Endothelial cell of umbilical vein (primary cell): ENCODE data around the gene FMN1. TPM values are rescaled to one million over a fixed set of nuclear protein-coding genes. Genes with fewer than 3 reads are reported as not detected.

Experiments
- BruUV-seq: library from RNA; stranded (reverse); fragments of 400-500 nt; replicated peaks from 2 replicates; lab custom pipeline; 2021; lab: Mats Ljungman, UMichigan
- CTCF ChIA-PET: fragments of 300-600, 350-600 bp; sonication (Branson Sonifier 250); formaldehyde crosslinking; loops from one replicate; lab custom pipeline; 2021; ENCODE audit warnings: antibody characterized with exemption, inconsistent platforms; lab: Charles Lee
- POLR2A ChIA-PET: fragments of 300-600, 350-600 bp; sonication (Branson Sonifier 250); formaldehyde crosslinking; loops from one replicate; lab custom pipeline; 2021; ENCODE audit warnings: antibody characterized with exemption, inconsistent platforms; lab: Charles Lee
- DNase-seq: peaks from one replicate; pipeline ENCODE4 v3.0.0-alpha.2; 2011; ENCODE audit warnings: low read depth, low spot score
- FAIRE-seq: peaks from 2 replicates; lab custom pipeline; 2011; peaks lifted over from hg19 to GRCh38; lab: Jason Lieb, UNC
- H2AFZ ChIP-seq: 2 replicates; pipeline ENCODE4 v1.6.0; 2012; ENCODE audit warnings: low read depth, low read length, control low read depth, inconsistent platforms
- H3K27ac ChIP-seq: 2 replicates; pipeline ENCODE4 v1.5.1; 2011; ENCODE audit warnings: low read depth, mild to moderate bottlenecking, control low read depth, low read length, moderate library complexity; ENCODE audit not compliant: insufficient read depth
- H3K27me3 ChIP-seq, 2 experiments: 2 replicates each; pipeline versions ENCODE4 v1.6.0 to v1.6.1; 2011; ENCODE audit warnings: low read length in 2 of 2, mixed read lengths in 1 of 2; ENCODE audit not compliant: control insufficient read depth in 2 of 2, insufficient read depth in 2 of 2
- H3K36me3 ChIP-seq, 2 experiments: 2 replicates in 1 of 2; 3 replicates in 1 of 2; pipeline ENCODE4 v1.5.1; 2011; ENCODE audit warnings: low read length in 2 of 2, mild to moderate bottlenecking in 1 of 2, moderate library complexity in 1 of 2; ENCODE audit not compliant: control insufficient read depth in 2 of 2, insufficient read depth in 2 of 2; ENCODE audit errors: extremely low read depth in 1 of 2
- H3K4me1 ChIP-seq: 3 replicates; pipeline ENCODE4 v1.5.1; 2011; ENCODE audit warnings: mild to moderate bottlenecking, low read length; ENCODE audit not compliant: control insufficient read depth, insufficient read depth; ENCODE audit errors: extremely low read depth
- H3K4me2 ChIP-seq: 2 replicates; pipeline ENCODE4 v1.6.1; 2011; ENCODE audit warnings: low read length, control low read depth, mixed read lengths; ENCODE audit not compliant: insufficient read depth
- H3K4me3 ChIP-seq, 3 experiments: fragments of 200-600 bp in 1 of 3; sonication (generic), shearing (Covaris generic) in 1 of 3; replicated peaks in 1 of 3; 2 replicates each; pipeline ENCODE4 v1.5.1; 2011 to 2016; ENCODE audit warnings: control low read depth in 3 of 3, low read length in 3 of 3, mild to moderate bottlenecking in 2 of 3, inconsistent platforms in 1 of 3, low read depth in 1 of 3, moderate library complexity in 1 of 3; ENCODE audit not compliant: insufficient read depth in 1 of 3
- H3K79me2 ChIP-seq: 2 replicates; pipeline ENCODE4 v1.6.0; 2012; ENCODE audit warnings: low read length, inconsistent platforms; ENCODE audit not compliant: control insufficient read depth, insufficient read depth
- H3K9ac ChIP-seq: replicated peaks from 2 replicates; pipeline ENCODE3; 2011; ENCODE audit warnings: low read length, control low read depth; ENCODE audit not compliant: insufficient read depth; ENCODE audit errors: extremely low read depth
- H3K9me1 ChIP-seq: replicated peaks from 3 replicates; pipeline ENCODE4 v1.6.0; 2011; ENCODE audit warnings: mild to moderate bottlenecking, low read length; ENCODE audit not compliant: control insufficient read depth, insufficient read depth; ENCODE audit errors: extremely low read depth
- H3K9me3 ChIP-seq: replicated peaks from 2 replicates; pipeline ENCODE4 v1.5.1; 2012; ENCODE audit warnings: low read length, inconsistent platforms; ENCODE audit not compliant: control insufficient read depth, insufficient read depth
- H4K20me1 ChIP-seq: replicated peaks from 2 replicates; pipeline ENCODE3; 2011; ENCODE audit warnings: mild to moderate bottlenecking, low read length; ENCODE audit not compliant: control insufficient read depth, insufficient read depth; ENCODE audit errors: extremely low read depth
- EZH2 ChIP-seq: IDR thresholded peaks from 2 replicates; pipeline ENCODE4 v1.6.1; 2012; ENCODE audit warnings: borderline replicate concordance, low read depth, mild to moderate bottlenecking, moderate library complexity, low read length, inconsistent platforms; ENCODE audit not compliant: severe bottlenecking
- FOS ChIP-seq: IDR thresholded peaks from 2 replicates; pipeline ENCODE4 v1.6.1; 2011; ENCODE audit warnings: mild to moderate bottlenecking, low read length, moderate library complexity, borderline replicate concordance; ENCODE audit not compliant: insufficient read depth
- GATA2 ChIP-seq: IDR thresholded peaks from 2 replicates; pipeline ENCODE4 v1.7.0; 2011; ENCODE audit warnings: low read depth, mild to moderate bottlenecking, moderate library complexity, mixed read lengths, low read length; ENCODE audit not compliant: insufficient read length, insufficient read depth
- JUN ChIP-seq: IDR thresholded peaks from 2 replicates; pipeline ENCODE4 v1.6.1; 2011; ENCODE audit warnings: borderline replicate concordance, low read depth; ENCODE audit not compliant: insufficient read length, insufficient read depth
- MYC ChIP-seq: IDR thresholded peaks from one replicate; pipeline ENCODE4 v1.6.1; 2011; ENCODE audit warnings: mild to moderate bottlenecking, low read depth, low read length
- POLR2A ChIP-seq: IDR thresholded peaks from 2 replicates; pipeline ENCODE4 v1.6.1; 2012; ENCODE audit warnings: low read depth, mild to moderate bottlenecking, control low read depth, low read length
- POLR2AphosphoS5 ChIP-seq: IDR thresholded peaks from 2 replicates; pipeline ENCODE4 v1.6.1; 2012; ENCODE audit warnings: low read depth, mild to moderate bottlenecking, control low read depth, low read length, moderate library complexity; ENCODE audit not compliant: insufficient read depth
- dilution Hi-C: fragments of 300-500 bp; cut with MboI; formaldehyde crosslinking; loops from one replicate; pipeline ENCODE4 v1.15.0; 2019; ENCODE audit warnings: low sequenced_read_pairs; ENCODE audit not compliant: extremely low pct_ligation_motif_present
- intact Hi-C: fragments of 100-400 bp; cut with micrococcal nuclease; formaldehyde crosslinking; loops from one replicate; pipeline ENCODE4 v1.10.0; 2022
- polyA plus RNA-seq, 4 experiments: library from polyadenylated mRNA; depleted of rRNA in 3 of 4; stranded (reverse) in 3 of 4; unstranded in 1 of 4; fragments of >200 nt; gene quantifications; 2 replicates each; pipeline versions ENCODE4 v1.2.1 to v1.2.3, GENCODE V29; 2011 to 2012; ENCODE audit warnings: missing spikeins in 1 of 4
- total RNA-seq: library from RNA; stranded (reverse); gene quantifications from 2 replicates; pipeline ENCODE4 v1.2.3, GENCODE V29; 2021
- TF ChIP-seq, protein P1 (sequence below), 2 donors: IDR thresholded peaks; 1 replicate in 1 of 2; 2 replicates in 1 of 2; pipeline ENCODE4 v1.5.1; 2011; ENCODE audit warnings: low read length in 2 of 2, mild to moderate bottlenecking in 2 of 2, moderate library complexity in 2 of 2, control low read depth in 1 of 2, inconsistent platforms in 1 of 2, low read depth in 1 of 2; ENCODE audit not compliant: insufficient read depth in 1 of 2; ENCODE audit errors: extremely low read depth in 1 of 2
- TF ChIP-seq, protein P2 (sequence below): IDR thresholded peaks from 2 replicates; pipeline ENCODE4 v1.6.1; 2011; ENCODE audit not compliant: insufficient read depth, insufficient read length

The FMN1 gene
- total and polyA plus RNA-seq, 2 donors (not counting 3 experiments of a cell fraction or from before 2014, with no cell fraction given): 0.01 to 0.29 TPM

DNA sequence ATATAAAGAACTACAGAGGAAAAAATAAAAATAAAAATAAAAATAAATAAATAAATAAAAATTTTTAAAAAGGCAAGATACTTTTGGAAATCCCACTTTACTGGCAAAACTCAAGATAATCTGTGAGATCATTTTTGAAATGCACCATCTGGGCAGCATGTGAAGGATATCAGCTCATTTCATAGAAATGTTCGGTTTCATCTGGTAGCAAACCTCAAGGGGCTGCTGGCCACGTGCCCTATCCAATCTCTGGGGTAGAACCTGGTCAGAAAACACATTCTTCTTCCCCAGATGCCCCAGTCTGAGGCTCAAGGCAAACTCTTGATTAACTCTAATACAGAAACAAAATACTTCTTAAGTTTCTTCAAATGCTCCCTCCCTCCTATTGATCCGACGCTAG is 166.0 kb downstream of the FMN1 start:
- H3K36me3 ChIP-seq: no peaks in the 10 kb centered on the region
- H2AFZ ChIP-seq: no peak overlapping the region
- no peaks in the 10 kb centered on the region for H4K20me1 ChIP-seq
- H3K4me1 ChIP-seq: no peaks in the 10 kb centered on the region
- no peak for DNase-seq
- no peak overlapping the region for H3K27ac ChIP-seq
- no peak overlapping the region for H3K9ac ChIP-seq
- BruUV-seq: no TSS peak
- dilution Hi-C loops (no loop called here), intact Hi-C loops (no loop called here)
- H3K4me3 ChIP-seq: no peak overlapping the region
- TF ChIP-seq EZH2: no peak
- TF ChIP-seq GATA2: no peak
- TF ChIP-seq, protein P1, sequence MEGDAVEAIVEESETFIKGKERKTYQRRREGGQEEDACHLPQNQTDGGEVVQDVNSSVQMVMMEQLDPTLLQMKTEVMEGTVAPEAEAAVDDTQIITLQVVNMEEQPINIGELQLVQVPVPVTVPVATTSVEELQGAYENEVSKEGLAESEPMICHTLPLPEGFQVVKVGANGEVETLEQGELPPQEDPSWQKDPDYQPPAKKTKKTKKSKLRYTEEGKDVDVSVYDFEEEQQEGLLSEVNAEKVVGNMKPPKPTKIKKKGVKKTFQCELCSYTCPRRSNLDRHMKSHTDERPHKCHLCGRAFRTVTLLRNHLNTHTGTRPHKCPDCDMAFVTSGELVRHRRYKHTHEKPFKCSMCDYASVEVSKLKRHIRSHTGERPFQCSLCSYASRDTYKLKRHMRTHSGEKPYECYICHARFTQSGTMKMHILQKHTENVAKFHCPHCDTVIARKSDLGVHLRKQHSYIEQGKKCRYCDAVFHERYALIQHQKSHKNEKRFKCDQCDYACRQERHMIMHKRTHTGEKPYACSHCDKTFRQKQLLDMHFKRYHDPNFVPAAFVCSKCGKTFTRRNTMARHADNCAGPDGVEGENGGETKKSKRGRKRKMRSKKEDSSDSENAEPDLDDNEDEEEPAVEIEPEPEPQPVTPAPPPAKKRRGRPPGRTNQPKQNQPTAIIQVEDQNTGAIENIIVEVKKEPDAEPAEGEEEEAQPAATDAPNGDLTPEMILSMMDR (IDR thresholded peaks at IDR 0.05; ENCODE audit: extremely low read depth in 1 of 2, insufficient read depth in 1 of 2, low read depth in 1 of 2, low read length in 2 of 2): no peak
- no peak for TF ChIP-seq MYC
- TF ChIP-seq JUN: no peak
- TF ChIP-seq FOS: no peak
- no peak for TF ChIP-seq POLR2AphosphoS5
- TF ChIP-seq, protein P2, sequence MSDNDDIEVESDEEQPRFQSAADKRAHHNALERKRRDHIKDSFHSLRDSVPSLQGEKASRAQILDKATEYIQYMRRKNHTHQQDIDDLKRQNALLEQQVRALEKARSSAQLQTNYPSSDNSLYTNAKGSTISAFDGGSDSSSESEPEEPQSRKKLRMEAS: no peak
- TF ChIP-seq POLR2A: no peak
- no peaks in the 10 kb centered on the region for H3K27me3 ChIP-seq
- ChIA-PET CTCF (interaction anchor here (1.0 to 1.9 kb wide), 4 partner anchors 15 to 710 kb away, joined by 3 to 4 read pairs (median 3); no protein-coding TSS in a partner anchor), POLR2A (no interaction called here)
- FAIRE-seq: no peak
- no peaks in the 10 kb centered on the region for H3K9me1 ChIP-seq
- H3K79me2 ChIP-seq: no peaks in the 10 kb centered on the region
- H3K4me2 ChIP-seq: no peak overlapping the region
- H3K9me3 ChIP-seq: no peaks in the 10 kb centered on the region
